ENCODE data around the gene ZC3H7A. TPM values are rescaled to one million over a fixed set of nuclear protein-coding genes. Genes with fewer than 3 reads are reported as not detected.

ZC3H7A gene
- total and polyA plus RNA-seq, 9 of the 15 experiments (the other 6 are each of a cell fraction or from before 2014, with no cell fraction given): 19.8 to 49.1 (median 28.2) TPM

DNA sequence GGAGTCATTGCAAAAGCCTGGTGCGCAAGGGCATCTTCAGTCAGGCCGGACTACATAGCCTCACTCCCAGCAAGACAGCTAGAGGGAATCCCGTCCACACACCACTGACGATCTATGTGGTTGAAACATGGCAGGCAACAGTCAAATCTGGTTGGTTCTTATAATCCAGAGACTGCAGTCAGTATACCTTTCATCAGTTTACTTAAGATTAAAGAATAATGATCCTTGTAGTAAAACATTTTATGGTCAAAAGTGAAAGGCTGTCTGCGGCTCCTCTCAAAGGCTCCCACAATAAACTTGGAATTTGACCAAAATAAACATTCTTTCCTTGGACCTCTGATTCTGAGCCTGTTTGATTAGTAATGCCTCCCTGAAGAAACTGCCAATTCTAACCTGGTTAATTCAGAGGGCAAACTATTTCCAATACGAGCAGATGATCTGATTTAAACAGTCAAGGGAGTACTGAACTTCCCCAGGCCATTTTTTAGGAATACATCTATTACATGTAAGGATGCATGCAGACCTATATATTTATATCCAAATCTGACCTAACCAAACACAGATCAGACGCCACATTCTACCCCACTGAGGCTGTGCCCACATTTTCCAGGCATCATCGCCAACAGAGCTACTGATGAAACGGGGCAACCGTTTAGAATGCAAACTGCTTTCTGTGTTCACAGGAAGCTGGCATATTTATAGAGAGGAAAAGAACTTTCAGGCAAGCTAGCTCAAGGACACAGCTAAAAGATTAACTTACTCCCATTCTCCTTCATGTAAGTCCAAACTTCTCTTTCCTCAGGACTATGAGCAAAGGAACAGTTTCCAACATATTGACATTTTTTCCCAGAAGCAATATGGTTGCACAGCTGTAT, 39.1 kb downstream of the ZC3H7A start (continued):
- TF ChIP-seq FOS (IDR thresholded peaks at IDR 0.05; ENCODE audit: extremely low read depth, insufficient read length): no peak
- TF ChIP-seq, protein P1, sequence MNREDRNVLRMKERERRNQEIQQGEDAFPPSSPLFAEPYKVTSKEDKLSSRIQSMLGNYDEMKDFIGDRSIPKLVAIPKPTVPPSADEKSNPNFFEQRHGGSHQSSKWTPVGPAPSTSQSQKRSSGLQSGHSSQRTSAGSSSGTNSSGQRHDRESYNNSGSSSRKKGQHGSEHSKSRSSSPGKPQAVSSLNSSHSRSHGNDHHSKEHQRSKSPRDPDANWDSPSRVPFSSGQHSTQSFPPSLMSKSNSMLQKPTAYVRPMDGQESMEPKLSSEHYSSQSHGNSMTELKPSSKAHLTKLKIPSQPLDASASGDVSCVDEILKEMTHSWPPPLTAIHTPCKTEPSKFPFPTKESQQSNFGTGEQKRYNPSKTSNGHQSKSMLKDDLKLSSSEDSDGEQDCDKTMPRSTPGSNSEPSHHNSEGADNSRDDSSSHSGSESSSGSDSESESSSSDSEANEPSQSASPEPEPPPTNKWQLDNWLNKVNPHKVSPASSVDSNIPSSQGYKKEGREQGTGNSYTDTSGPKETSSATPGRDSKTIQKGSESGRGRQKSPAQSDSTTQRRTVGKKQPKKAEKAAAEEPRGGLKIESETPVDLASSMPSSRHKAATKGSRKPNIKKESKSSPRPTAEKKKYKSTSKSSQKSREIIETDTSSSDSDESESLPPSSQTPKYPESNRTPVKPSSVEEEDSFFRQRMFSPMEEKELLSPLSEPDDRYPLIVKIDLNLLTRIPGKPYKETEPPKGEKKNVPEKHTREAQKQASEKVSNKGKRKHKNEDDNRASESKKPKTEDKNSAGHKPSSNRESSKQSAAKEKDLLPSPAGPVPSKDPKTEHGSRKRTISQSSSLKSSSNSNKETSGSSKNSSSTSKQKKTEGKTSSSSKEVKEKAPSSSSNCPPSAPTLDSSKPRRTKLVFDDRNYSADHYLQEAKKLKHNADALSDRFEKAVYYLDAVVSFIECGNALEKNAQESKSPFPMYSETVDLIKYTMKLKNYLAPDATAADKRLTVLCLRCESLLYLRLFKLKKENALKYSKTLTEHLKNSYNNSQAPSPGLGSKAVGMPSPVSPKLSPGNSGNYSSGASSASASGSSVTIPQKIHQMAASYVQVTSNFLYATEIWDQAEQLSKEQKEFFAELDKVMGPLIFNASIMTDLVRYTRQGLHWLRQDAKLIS (CRISPR knock-in tag; IDR thresholded peaks at IDR 0.05): no peak
- TF ChIP-seq MXD1 (CRISPR knock-in tag; IDR thresholded peaks at IDR 0.05; ENCODE audit: borderline replicate concordance, poor library complexity, severe bottlenecking): no peak
- TF ChIP-seq HEY1 (CRISPR knock-in tag; IDR thresholded peaks at IDR 0.05; ENCODE audit: borderline replicate concordance): no peak
- TF ChIP-seq POLR3A (IDR thresholded peaks at IDR 0.05; ENCODE audit: borderline replicate concordance, extremely low read depth, insufficient read depth, insufficient read length): no peak
- TF ChIP-seq MEF2D (tag; conservative IDR thresholded peaks at IDR 0.05; ENCODE audit: low read depth): no peak
- TF ChIP-seq C11orf30 (IDR thresholded peaks at IDR 0.05; ENCODE audit: low read depth): no peak
- no peak for TF ChIP-seq CHD2 (IDR thresholded peaks at IDR 0.05; ENCODE audit: low read depth, low read length)
- TF ChIP-seq, protein P2, sequence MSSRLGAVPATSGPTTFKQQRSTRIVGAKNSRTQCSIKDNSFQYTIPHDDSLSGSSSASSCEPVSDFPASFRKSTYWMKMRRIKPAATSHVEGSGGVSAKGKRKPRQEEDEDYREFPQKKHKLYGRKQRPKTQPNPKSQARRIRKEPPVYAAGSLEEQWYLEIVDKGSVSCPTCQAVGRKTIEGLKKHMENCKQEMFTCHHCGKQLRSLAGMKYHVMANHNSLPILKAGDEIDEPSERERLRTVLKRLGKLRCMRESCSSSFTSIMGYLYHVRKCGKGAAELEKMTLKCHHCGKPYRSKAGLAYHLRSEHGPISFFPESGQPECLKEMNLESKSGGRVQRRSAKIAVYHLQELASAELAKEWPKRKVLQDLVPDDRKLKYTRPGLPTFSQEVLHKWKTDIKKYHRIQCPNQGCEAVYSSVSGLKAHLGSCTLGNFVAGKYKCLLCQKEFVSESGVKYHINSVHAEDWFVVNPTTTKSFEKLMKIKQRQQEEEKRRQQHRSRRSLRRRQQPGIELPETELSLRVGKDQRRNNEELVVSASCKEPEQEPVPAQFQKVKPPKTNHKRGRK (tag; IDR thresholded peaks at IDR 0.05): no peak
